CD4-positive, alpha-beta T cell (primary cell): ENCODE measurements around the gene MMP24OS. TPM values are rescaled to one million over a fixed set of nuclear protein-coding genes. Genes with fewer than 3 reads are reported as not detected.

ENCODE experiments used
- ATAC-seq: fragments of 200-7000 bp; cut with Tn5 transposase; one replicate; pipeline ENCODE4 v1.10.0; 2022; ENCODE audit warnings: mild to moderate bottlenecking; ENCODE audit not compliant: poor library complexity
- CTCF ChIA-PET: fragments of 350-600 bp; sonication (Branson Sonifier 250); formaldehyde crosslinking; loops from one replicate; lab custom pipeline; 2021; ENCODE audit warnings: antibody characterized with exemption, inconsistent platforms; lab: Charles Lee
- POLR2A ChIA-PET: fragments of 350-600 bp; sonication (Branson Sonifier 250); formaldehyde crosslinking; loops from one replicate; lab custom pipeline; 2021; ENCODE audit warnings: antibody characterized with exemption, inconsistent platforms; lab: Charles Lee
- DNase-seq, 14 experiments: peaks; one replicate each; pipeline ENCODE4 v3.0.0-alpha.2; 2013 to 2020; ENCODE audit warnings: mixed read lengths in 2 of 14
- H3K27ac ChIP-seq, 2 donors: one replicate each; pipeline versions ENCODE4 v1.5.1 to v1.7.0; 2013; ENCODE audit warnings: low read length in 2 of 2, low read depth in 1 of 2, mild to moderate bottlenecking in 1 of 2
- H3K27me3 ChIP-seq, 2 experiments: 1 replicate in 1 of 2; 2 replicates in 1 of 2; pipeline versions ENCODE4 v1.6.1 to v1.7.0; 2013; ENCODE audit warnings: low read length in 2 of 2, control low read depth in 1 of 2, mild to moderate bottlenecking in 1 of 2, moderate library complexity in 1 of 2; ENCODE audit not compliant: insufficient read depth in 2 of 2, control insufficient read depth in 1 of 2
- H3K36me3 ChIP-seq: one replicate; pipeline ENCODE4 v1.6.1; 2013; ENCODE audit warnings: low read length, control low read depth; ENCODE audit not compliant: insufficient read depth
- H3K4me1 ChIP-seq: one replicate; pipeline ENCODE4 v1.6.1; 2013; ENCODE audit warnings: low read length, control low read depth; ENCODE audit not compliant: insufficient read depth
- H3K4me3 ChIP-seq: one replicate; pipeline ENCODE4 v1.5.1; 2013; ENCODE audit warnings: mild to moderate bottlenecking, low read length, moderate library complexity
- H3K9me3 ChIP-seq, 2 experiments: 1 replicate in 1 of 2; 2 replicates in 1 of 2; pipeline versions ENCODE4 v1.6.1 to v1.7.0; 2013; ENCODE audit warnings: low read length in 2 of 2, mild to moderate bottlenecking in 2 of 2, control low read depth in 1 of 2, moderate library complexity in 1 of 2; ENCODE audit not compliant: control insufficient read depth in 1 of 2, insufficient read depth in 1 of 2
- H3K27ac Mint-ChIP-seq: one replicate; pipeline ENCODE4 v1.8.0; 2020; ENCODE audit warnings: mixed read lengths
- H3K27me3 Mint-ChIP-seq: one replicate; pipeline ENCODE4 v1.8.0; 2021; ENCODE audit warnings: mixed read lengths
- H3K36me3 Mint-ChIP-seq: one replicate; pipeline ENCODE4 v1.8.0; 2021; ENCODE audit warnings: low read depth, mixed read lengths
- H3K4me1 Mint-ChIP-seq: one replicate; pipeline ENCODE4 v1.8.0; 2021; ENCODE audit warnings: low read depth, mixed read lengths
- H3K4me3 Mint-ChIP-seq: one replicate; pipeline ENCODE4 v1.8.0; 2020; ENCODE audit warnings: mild to moderate bottlenecking, mixed read lengths
- H3K9me3 Mint-ChIP-seq: one replicate; pipeline ENCODE4 v1.8.0; 2020; ENCODE audit warnings: mixed read lengths
- intact Hi-C, 2 experiments: fragments of 100-400 bp; cut with DNase I in 1 of 2; cut with micrococcal nuclease in 1 of 2; formaldehyde crosslinking; loops; one replicate each; pipeline versions ENCODE4 v1.15.1 to v1.9.0; 2023 to 2025; cut with DNase I, micrococcal nuclease
- total RNA-seq, 174 experiments: library from RNA in 2 of 174; stranded (reverse) in 2 of 174; gene quantifications; one replicate each; pipeline ENCODE4 v1.2.3 and lab custom pipeline; 2021 to 2026
- TF ChIP-seq, protein P1 (sequence below): fragments of 200-600 bp; IDR thresholded peaks from one replicate; pipeline ENCODE4 v1.8.0; 2022; ENCODE audit warnings: antibody characterized with exemption, mild to moderate bottlenecking

Gene MMP24OS
- total RNA-seq, 2 experiments from 2014 or later = 71.8 to 74.8 TPM

DNA sequence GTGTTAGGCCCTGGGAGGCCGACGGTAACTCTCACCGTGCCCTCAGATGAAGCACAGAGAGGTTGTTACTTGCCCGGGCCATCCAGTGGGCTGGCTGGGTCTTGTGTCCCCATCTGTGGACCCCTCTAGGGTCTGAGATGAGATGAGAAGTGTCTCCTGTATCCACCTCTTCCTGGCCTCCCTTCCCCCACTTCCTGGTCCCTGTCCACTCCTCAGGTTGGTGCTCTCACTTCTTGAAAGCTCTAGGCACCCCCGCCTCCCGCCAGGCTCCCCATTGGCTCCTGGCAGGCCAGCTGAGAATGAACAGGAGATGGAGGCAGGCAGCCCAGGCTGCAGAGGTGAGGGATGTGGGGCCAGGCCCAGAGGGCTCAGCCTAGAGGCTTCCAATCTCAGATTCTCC, 1.5 kb downstream of the MMP24OS start:
- H3K27me3 Mint-ChIP-seq = no peaks in the 10 kb centered on the region
- ChIA-PET POLR2A (interaction anchor here (0.5 to 1.9 kb wide), 3 partner anchors 10 to 174 kb away, joined by 3 to 6 read pairs (median 3); no protein-coding TSS in a partner anchor), CTCF (interaction anchor here (1.2 kb wide), 1 partner anchor 27 kb away, joined by 3 read pairs; no protein-coding TSS in a partner anchor)
- no peaks in the 10 kb centered on the region for H3K9me3 Mint-ChIP-seq
- Histone ChIP-seq H3K27me3 (no peaks in the 10 kb centered on the region), H3K4me1 (peaks cover 37% of the 10 kb centered on the region), H3K4me3 (peak overlapping the region; percentile 76), H3K9me3 (no peaks in the 10 kb centered on the region), H3K36me3 (peaks cover 48% of the 10 kb centered on the region), H3K27ac (peak overlapping the region; percentile 93 to 95)
- TF ChIP-seq, protein P1, sequence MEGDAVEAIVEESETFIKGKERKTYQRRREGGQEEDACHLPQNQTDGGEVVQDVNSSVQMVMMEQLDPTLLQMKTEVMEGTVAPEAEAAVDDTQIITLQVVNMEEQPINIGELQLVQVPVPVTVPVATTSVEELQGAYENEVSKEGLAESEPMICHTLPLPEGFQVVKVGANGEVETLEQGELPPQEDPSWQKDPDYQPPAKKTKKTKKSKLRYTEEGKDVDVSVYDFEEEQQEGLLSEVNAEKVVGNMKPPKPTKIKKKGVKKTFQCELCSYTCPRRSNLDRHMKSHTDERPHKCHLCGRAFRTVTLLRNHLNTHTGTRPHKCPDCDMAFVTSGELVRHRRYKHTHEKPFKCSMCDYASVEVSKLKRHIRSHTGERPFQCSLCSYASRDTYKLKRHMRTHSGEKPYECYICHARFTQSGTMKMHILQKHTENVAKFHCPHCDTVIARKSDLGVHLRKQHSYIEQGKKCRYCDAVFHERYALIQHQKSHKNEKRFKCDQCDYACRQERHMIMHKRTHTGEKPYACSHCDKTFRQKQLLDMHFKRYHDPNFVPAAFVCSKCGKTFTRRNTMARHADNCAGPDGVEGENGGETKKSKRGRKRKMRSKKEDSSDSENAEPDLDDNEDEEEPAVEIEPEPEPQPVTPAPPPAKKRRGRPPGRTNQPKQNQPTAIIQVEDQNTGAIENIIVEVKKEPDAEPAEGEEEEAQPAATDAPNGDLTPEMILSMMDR = no peak
- peaks cover 40% of the 10 kb centered on the region for H3K36me3 Mint-ChIP-seq
- DNase-seq (no peak), ATAC-seq (no peak)
- H3K27ac Mint-ChIP-seq = peak overlapping the region; percentile 97
- intact Hi-C loops = loop anchor here in 1 of 2 experiments (2.0 to 10.0 kb wide), 7 partner anchors 129 to 974 kb away; partner anchors contain the start of genes AHCY, EDEM2, GGT7 and GSS
- H3K4me3 Mint-ChIP-seq = peak overlapping the region; percentile 96
- peaks cover 32% of the 10 kb centered on the region for H3K4me1 Mint-ChIP-seq

DNA sequence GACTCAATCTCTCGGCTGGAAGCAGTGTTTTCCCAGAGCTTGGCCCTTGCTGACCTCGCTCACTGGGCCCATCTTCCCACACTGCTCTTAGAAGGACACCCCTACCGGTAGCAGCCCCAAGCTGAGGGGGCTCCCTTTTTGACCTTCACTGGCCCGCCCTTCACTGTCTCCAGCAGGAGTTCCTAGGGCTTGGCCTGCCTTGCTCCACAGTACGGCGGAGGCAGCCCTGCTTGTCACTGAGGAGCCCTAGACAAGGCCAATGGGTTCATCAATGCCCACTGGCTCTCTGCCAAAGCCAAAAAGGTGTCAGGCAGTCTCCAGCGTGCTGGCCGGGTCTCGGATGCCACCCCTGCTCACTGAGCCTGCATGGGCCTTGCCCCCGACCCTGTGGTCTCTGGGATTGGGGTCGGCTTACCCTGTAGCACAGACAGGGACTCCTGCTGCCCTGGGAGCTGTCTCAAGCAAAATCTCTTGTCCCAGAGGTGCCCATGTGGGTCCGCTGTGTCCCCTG, 2.1 kb downstream of the MMP24OS start:
- H3K4me3 Mint-ChIP-seq = peak overlapping the region; percentile 48
- no peaks in the 10 kb centered on the region for H3K27me3 Mint-ChIP-seq
- Histone ChIP-seq H3K4me1 (peaks cover 37% of the 10 kb centered on the region), H3K36me3 (peaks cover 53% of the 10 kb centered on the region), H3K27ac (peak overlapping the region in 1 of 2 donors; percentile 7), H3K9me3 (no peaks in the 10 kb centered on the region), H3K27me3 (no peaks in the 10 kb centered on the region), H3K4me3 (no peak overlapping the region)
- POLR2A ChIA-PET = interaction anchor here (0.5 kb wide), 1 partner anchor 39 kb away, joined by 3 read pairs; no protein-coding TSS in a partner anchor
- ATAC-seq = no peak
- H3K9me3 Mint-ChIP-seq = no peaks in the 10 kb centered on the region
- peak overlapping the region; percentile 97 for H3K27ac Mint-ChIP-seq
- intact Hi-C loops = loop anchor here in 1 of 2 experiments (2.0 to 10.0 kb wide), 7 partner anchors 128 to 973 kb away; partner anchors contain the start of genes AHCY, EDEM2, GGT7 and GSS
- peaks cover 46% of the 10 kb centered on the region for H3K36me3 Mint-ChIP-seq
- H3K4me1 Mint-ChIP-seq = peaks cover 32% of the 10 kb centered on the region
- CTCF ChIA-PET = interaction anchor here (0.8 to 1.3 kb wide), 3 partner anchors 14 to 179 kb away, joined by 3 to 5 read pairs (median 4); no protein-coding TSS in a partner anchor
- TF ChIP-seq, protein P1 = no peak
- DNase-seq = no peak

DNA sequence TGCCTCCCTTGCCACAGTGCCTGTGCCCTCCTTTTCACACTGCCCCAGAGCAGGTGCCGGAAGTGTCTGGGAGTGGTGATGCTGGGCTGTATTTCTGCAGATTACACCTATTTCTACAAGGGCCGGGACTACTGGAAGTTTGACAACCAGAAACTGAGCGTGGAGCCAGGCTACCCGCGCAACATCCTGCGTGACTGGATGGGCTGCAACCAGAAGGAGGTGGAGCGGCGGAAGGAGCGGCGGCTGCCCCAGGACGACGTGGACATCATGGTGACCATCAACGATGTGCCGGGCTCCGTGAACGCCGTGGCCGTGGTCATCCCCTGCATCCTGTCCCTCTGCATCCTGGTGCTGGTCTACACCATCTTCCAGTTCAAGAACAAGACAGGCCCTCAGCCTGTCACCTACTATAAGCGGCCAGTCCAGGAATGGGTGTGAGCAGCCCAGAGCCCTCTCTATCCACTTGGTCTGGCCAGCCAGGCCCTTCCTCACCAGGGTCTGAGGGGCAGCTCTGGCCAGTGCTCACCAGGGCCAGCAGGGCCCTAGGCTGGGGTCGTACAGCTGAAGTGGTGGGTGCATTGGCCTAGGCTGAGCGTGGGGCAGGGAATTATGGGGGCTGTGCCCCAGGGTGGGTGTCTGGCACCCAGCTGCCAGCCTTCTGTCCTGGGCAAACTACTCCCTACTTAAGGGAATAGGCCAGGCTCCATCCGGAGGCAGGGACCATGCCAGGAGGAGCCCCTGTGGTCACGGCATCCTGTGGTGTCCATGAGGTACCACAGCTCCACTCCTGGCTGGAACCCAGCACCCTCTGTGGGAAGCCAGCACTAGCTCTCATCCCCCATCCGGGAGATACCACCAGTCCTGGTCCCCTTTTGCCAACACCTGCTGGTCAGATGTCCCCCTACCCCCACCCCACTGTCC, 3.5 kb downstream of the MMP24OS start:
- DNase-seq = no peak
- H3K9me3 Mint-ChIP-seq = no peaks in the 10 kb centered on the region
- TF ChIP-seq, protein P1 = no peak
- intact Hi-C loops = loop anchor here in 1 of 2 experiments (5.0 to 10.0 kb wide), 6 partner anchors 127 to 972 kb away; partner anchors contain the start of genes AHCY, EDEM2, GGT7 and GSS
- H3K4me1 Mint-ChIP-seq = peaks cover 32% of the 10 kb centered on the region
- H3K36me3 ChIP-seq = peaks cover 52% of the 10 kb centered on the region
- ChIA-PET POLR2A (interaction anchor here (0.6 kb wide), 1 partner anchor 243 kb away, joined by 3 read pairs; no protein-coding TSS in a partner anchor), CTCF (interaction anchor here (1.2 to 1.3 kb wide), 2 partner anchors 15 to 29 kb away, joined by 3 to 4 read pairs; no protein-coding TSS in a partner anchor)
- H3K27ac ChIP-seq = no peak overlapping the region
- ATAC-seq = no peak
- H3K4me1 ChIP-seq = peaks cover 37% of the 10 kb centered on the region
- H3K27me3 ChIP-seq = no peaks in the 10 kb centered on the region
- no peak overlapping the region for H3K27ac Mint-ChIP-seq
- no peaks in the 10 kb centered on the region for H3K27me3 Mint-ChIP-seq
- no peak overlapping the region for H3K4me3 Mint-ChIP-seq
- peaks cover 46% of the 10 kb centered on the region for H3K36me3 Mint-ChIP-seq
- no peak overlapping the region for H3K4me3 ChIP-seq
- H3K9me3 ChIP-seq = no peaks in the 10 kb centered on the region
